LNCaP clone FGC (cell line): ENCODE measurements around the gene STXBP6.
"Not testable (repeated sequence)": the region's sequence is repeated elsewhere in the genome, so short reads cannot be mapped to it uniquely, and the experiment has no call there.

ENCODE experiments used
- DNase-seq: peaks from one replicate; pipeline ENCODE4 v3.0.0-alpha.2; 2011; ENCODE audit warnings: low read depth
- H3K4me3 ChIP-seq: 2 replicates; pipeline ENCODE4 v1.5.1; 2011; ENCODE audit warnings: mild to moderate bottlenecking, low read depth, low read length, control low read depth
- TF ChIP-seq, protein P1 (sequence below): IDR thresholded peaks from 2 replicates; pipeline ENCODE4 v1.5.1; 2012; ENCODE audit warnings: mild to moderate bottlenecking; ENCODE audit not compliant: control insufficient read depth, insufficient read depth; ENCODE audit errors: extremely low read depth

Gene STXBP6

DNA sequence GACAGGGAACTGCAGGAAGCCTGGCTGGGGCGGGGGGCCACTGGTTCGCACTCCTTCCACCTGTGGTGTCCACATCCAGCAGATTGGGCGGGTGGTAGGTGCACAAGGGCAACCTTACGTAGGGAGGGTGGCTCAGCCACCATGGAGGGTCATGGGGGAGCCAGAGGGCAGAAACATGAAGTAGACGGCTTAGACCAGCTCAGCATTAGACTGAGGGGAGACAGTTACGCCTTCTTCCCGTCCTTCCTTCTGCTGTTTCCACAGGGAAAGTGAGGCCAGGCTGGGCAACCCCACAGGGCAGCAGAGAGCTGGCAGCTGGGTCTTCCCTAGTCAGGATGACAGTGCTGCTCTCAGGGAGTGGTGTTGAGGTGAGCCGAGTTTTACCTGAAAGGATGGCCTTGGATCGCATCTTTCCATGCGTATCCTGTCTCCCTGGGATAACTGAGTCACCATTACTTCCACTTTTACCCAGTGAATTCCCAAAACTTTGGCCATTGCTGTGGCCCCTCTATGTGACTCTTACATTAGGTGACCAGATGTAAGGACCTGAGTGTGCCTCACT is 245.9 kb downstream of the STXBP6 start:
- H3K4me3 ChIP-seq, result no peak overlapping the region
- DNase-seq, result no peak
- TF ChIP-seq, protein P1, sequence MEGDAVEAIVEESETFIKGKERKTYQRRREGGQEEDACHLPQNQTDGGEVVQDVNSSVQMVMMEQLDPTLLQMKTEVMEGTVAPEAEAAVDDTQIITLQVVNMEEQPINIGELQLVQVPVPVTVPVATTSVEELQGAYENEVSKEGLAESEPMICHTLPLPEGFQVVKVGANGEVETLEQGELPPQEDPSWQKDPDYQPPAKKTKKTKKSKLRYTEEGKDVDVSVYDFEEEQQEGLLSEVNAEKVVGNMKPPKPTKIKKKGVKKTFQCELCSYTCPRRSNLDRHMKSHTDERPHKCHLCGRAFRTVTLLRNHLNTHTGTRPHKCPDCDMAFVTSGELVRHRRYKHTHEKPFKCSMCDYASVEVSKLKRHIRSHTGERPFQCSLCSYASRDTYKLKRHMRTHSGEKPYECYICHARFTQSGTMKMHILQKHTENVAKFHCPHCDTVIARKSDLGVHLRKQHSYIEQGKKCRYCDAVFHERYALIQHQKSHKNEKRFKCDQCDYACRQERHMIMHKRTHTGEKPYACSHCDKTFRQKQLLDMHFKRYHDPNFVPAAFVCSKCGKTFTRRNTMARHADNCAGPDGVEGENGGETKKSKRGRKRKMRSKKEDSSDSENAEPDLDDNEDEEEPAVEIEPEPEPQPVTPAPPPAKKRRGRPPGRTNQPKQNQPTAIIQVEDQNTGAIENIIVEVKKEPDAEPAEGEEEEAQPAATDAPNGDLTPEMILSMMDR, result no peak

DNA sequence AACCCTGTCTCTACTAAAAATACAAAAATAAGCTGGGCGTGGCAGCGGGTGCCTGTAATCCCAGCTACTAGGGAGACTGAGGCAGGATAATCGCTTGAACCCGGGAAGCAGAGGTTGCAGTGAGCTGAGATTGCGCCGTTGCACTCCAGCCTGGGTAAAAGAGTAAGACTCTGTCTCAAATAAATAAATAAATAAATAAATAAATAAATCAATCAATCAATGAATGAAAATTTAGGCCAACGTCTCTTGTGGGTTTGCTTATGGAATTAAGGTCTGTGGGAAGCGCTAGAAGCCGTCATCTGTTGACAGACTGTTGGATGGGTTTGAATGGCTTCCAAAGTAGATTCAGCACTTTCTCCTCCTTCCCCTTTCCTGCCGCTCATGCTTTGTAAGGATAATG is 246.5 kb downstream of the STXBP6 start:
- H3K4me3 ChIP-seq, DNase-seq: not testable (repeated sequence)

DNA sequence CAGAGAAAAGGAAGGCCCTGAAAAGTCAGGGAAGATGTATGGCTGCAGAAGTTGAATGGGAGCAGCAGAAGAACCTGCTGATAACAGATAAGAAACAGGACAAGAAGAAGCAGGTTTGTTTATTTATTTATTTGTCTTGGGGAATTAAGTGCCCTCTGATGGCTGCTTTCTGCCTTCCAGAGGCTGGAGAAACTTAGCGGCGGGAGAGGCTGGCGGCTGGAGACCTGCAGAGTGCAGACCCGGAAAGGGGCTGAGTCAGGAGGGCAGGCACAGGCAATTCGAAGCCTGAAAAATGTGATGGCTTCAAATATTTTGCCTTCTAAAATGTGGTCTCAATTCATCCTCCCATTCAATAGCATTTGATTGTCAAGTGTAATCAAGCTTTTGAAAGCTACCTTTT is 247.7 kb downstream of the STXBP6 start:
- no peak for DNase-seq
- TF ChIP-seq, protein P1, result no peak
- H3K4me3 ChIP-seq, result no peak overlapping the region

DNA sequence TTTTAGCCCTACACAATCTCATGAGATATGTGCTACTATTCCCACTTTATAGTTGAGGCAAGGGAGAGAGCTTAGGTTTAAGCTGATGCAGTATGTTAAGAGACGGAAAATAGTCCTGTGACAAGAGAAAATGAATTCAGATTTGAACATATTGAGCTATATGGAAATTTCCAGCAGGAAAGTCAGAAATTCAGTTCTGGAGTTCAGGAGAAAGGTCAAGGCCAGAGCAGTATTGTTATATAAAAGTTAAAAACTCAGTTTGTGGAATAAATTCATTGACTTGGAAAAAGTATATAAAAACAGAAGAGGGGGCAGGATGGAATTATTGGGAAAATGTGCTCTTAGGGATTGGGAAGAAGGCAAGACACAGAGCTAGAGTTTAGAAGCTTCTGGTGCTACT is 248.9 kb downstream of the STXBP6 start:
- DNase-seq, result no peak
- H3K4me3 ChIP-seq, result no peak overlapping the region
- TF ChIP-seq, protein P1, result no peak

DNA sequence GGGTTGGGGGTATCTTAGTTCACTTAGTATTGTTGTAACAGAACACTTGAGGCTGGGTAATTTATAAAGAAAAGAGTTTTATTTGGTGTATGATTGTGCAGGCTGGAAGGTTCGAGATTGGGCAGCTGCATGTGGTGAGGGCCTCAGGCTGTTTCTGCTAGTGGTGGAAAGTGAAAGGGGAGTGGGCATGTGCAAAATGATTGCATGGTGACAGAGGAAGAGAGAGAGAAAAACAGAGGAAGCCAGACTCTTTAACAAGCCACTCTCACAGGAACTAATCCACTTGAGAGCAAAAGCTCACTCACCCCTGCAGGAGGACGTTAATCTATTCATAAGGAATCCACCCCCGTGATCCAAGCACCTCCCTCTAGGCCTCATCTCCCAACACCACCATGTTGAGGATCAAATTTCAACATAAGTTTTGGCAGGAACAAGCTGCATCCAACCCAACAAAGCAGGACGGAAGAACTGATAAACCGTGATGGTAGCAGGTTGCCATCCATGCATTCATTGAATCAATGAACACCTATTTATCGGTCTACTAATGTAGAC is 251.0 kb downstream of the STXBP6 start:
- no peak overlapping the region for H3K4me3 ChIP-seq
- DNase-seq, result no peak
- TF ChIP-seq, protein P1, result no peak

DNA sequence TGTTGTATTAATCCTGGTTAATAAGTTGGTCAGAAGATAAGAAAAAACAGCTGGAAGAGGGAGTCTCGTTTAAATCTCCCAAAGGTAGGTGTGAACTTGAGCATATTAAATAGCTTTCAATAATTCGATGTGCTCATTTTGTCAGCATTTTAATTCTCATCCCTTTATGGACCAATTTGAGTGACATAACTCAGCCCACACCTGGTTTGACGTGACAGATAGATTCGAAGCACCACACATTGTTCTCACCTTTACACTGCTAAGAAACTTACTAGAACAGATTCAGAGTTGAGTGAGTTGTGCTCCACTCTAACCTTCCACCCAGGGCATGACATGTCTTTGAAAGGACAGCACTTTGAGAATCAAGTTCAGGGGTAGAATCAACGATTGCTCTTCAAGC is 254.5 kb downstream of the STXBP6 start:
- H3K4me3 ChIP-seq, result no peak overlapping the region
- DNase-seq, result no peak
- TF ChIP-seq, protein P1, result no peak

DNA sequence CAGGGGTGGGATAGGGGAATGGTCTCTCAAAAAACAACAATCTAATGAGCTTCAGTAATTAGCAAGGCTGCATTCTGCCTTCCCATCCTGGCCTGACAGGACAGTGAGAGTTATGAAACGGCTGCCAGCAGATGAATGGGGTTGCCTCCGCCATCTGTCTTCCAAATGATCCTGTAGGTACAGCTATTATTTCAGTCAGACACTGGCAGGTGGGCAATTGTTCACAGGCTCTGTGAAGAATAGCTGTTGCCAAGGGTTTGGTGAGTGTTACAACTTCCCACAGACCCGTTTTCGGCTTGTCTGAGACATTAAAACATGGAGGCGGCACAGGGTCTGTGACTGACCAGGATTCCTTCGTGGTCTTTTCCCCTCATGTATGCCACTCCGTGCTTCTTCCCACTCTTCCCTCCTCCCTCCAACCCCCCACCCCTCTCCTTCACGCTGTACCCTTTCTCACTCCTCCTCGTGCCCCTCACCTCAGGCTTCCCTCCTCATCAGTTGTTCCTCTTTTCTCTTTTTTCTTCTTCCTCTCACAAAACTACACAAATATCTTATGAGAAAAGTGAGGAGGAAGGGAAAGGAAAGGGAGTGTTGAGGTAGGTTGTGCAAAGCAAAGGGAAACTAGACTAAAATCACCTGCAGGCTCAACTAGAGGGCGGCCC is 255.2 kb downstream of the STXBP6 start:
- DNase-seq, result no peak
- TF ChIP-seq, protein P1, result no peak
- H3K4me3 ChIP-seq, result no peak overlapping the region
